ENCODE data around the gene LRRC4B. TPM values are rescaled to one million over a fixed set of nuclear protein-coding genes. Genes with fewer than 3 reads are reported as not detected.

LRRC4B gene
- total RNA-seq, 4 donors from 2014 or later: 0.18 to 1.5 (median 0.44) TPM

- peak overlapping the region in 2 of 4 donors; percentile 46 to 61 for H3K27ac ChIP-seq
- DNase-seq: no peak
- 42 to 53% methylated on average over 14 to 17 of the region's 17 CpGs for WGBS, 2 donors
- intact Hi-C loops (cut with DNase I): no loop called here
- TF ChIP-seq POLR2A (IDR thresholded peaks at IDR 0.05): no peak
- TF ChIP-seq, protein P1, sequence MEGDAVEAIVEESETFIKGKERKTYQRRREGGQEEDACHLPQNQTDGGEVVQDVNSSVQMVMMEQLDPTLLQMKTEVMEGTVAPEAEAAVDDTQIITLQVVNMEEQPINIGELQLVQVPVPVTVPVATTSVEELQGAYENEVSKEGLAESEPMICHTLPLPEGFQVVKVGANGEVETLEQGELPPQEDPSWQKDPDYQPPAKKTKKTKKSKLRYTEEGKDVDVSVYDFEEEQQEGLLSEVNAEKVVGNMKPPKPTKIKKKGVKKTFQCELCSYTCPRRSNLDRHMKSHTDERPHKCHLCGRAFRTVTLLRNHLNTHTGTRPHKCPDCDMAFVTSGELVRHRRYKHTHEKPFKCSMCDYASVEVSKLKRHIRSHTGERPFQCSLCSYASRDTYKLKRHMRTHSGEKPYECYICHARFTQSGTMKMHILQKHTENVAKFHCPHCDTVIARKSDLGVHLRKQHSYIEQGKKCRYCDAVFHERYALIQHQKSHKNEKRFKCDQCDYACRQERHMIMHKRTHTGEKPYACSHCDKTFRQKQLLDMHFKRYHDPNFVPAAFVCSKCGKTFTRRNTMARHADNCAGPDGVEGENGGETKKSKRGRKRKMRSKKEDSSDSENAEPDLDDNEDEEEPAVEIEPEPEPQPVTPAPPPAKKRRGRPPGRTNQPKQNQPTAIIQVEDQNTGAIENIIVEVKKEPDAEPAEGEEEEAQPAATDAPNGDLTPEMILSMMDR (IDR thresholded peaks at IDR 0.05): no peak
- peaks cover 0 to 6% (median 4%) of the 10 kb centered on the region in 3 donors for H3K4me1 ChIP-seq
- peak overlapping the region in 2 of 4 donors; percentile 38 to 53 for H3K4me3 ChIP-seq
- peaks cover 0 to 86% (median 0%) of the 10 kb centered on the region in 4 donors for H3K27me3 ChIP-seq
- H3K9me3 ChIP-seq: no peaks in the 10 kb centered on the region
- no peaks in the 10 kb centered on the region for H3K36me3 ChIP-seq
Measured at GRCh38 chr19:50549927-50550593, 18.2 kb downstream of the LRRC4B start.

DNA sequence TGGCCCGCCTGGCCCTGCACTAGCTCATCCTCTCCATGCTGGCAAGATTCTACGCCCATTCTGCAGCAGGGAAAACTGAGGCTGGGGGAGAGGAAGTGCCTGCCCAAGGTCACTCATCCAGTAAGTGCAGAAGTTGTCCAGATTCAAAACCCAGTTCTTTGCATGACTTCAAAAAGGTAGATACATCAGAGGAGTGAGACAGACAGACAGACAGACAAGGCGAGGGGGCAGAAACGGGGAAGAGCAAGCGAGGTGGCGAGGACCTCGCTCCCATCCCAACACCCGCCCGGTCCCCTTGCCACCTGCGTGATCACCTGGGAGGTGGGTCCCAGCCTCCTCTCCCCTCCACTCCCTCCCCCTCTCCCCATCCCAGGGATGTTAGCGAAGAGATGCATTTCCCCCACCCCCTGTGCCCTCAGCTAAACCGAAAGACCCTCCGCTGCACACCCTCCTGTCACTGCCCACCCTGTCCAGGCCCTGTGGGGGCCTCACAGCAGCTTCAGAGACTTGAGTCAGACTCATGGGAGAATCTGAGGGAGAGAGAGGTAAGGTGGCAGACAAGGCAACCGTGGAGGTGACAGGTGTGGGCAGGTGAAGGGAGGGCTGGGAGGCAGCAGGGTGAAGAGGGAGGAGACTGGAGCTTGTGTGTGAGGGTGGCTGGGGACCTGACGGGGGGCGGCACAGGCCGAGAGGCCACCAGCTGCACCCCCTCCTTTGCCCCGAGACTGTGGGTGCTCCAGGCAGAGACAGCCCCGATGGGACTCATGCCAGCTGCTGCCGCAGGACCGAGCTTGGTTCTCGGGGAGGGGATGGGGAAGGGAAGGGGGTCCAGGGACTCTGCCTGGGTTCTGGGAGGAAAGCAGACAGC is 18.9 kb downstream of the LRRC4B start:
- no peaks in the 10 kb centered on the region for H3K36me3 ChIP-seq
- H3K27ac ChIP-seq: peak overlapping the region in 2 of 4 donors; percentile 14 to 17
- no peak for DNase-seq
- intact Hi-C loops (cut with DNase I): no loop called here
- peaks cover 0 to 78% (median 0%) of the 10 kb centered on the region in 4 donors for H3K27me3 ChIP-seq
- peaks cover 0 to 6% (median 4%) of the 10 kb centered on the region in 3 donors for H3K4me1 ChIP-seq
- no peaks in the 10 kb centered on the region for H3K9me3 ChIP-seq
- WGBS, 2 donors: 65 to 72% methylated on average over 16 to 17 of the region's 22 CpGs
- H3K4me3 ChIP-seq: no peak overlapping the region
- TF ChIP-seq POLR2A (IDR thresholded peaks at IDR 0.05): no peak
- TF ChIP-seq, protein P1 (IDR thresholded peaks at IDR 0.05): no peak

DNA sequence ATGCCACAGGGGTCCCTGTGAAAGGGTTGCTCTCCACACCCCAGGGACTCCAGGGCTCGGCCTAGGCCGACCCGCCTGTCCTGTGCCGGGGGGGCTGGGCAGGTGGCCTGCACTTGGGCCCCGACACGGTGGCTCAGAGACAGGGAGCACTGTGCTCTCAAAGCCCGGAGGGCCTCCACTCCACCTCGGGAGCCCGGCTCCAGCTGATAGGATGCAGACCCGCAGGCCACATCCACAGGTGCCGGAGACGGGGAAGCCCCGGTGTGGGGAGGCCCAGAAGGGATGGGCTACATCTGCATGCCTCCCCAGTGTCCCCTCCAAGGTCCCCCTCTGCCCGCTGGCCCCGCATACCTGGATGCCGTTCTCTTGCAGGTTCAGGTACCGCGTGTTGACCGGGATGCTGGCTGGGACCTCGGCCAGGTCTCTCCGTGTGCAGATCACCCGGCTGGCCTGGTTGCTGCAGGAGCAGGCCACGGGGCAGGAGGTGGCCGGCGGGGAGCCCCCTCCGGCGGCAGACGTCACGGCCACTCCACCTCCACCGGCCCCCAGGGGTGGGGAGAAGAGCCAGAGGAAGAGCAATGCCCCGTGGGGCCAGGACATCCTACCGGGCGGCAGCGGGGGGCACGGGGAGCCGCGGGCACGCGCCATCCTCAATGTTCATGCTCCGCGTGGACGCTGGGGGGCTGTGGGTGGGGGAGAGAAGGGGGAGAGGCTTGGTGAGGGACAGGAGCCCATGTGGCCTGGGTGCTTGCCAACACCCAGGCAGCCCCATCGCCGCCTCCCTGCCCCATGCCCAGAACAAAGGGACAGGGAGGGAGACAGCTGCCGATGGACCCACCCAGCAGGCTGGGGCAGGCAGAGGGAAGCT is 19.8 kb downstream of the LRRC4B start:
- Histone ChIP-seq H3K9me3 (no peaks in the 10 kb centered on the region), H3K4me3 (no peak overlapping the region), H3K27me3 (peaks cover 0 to 69% (median 0%) of the 10 kb centered on the region in 4 donors), H3K27ac (peak overlapping the region in 2 of 4 donors; percentile 43 to 52), H3K4me1 (peaks cover 0 to 6% (median 4%) of the 10 kb centered on the region in 3 donors), H3K36me3 (no peaks in the 10 kb centered on the region)
- no peak for TF ChIP-seq POLR2A (IDR thresholded peaks at IDR 0.05)
- TF ChIP-seq, protein P1 (IDR thresholded peaks at IDR 0.05): no peak
- 70% methylated on average over 2 of the region's 45 CpGs; no CpG with 5 or more reads in 1 of the 2 donors for WGBS, 2 donors
- no peak for DNase-seq
- intact Hi-C loops (cut with DNase I): no loop called here

- Histone ChIP-seq H3K36me3 (no peaks in the 10 kb centered on the region), H3K4me3 (no peak overlapping the region), H3K9me3 (no peaks in the 10 kb centered on the region), H3K27me3 (peaks cover 0 to 61% (median 0%) of the 10 kb centered on the region in 4 donors), H3K4me1 (peaks cover 0 to 6% (median 4%) of the 10 kb centered on the region in 3 donors), H3K27ac (peak overlapping the region in 3 of 4 donors; percentile 26 to 52 (median 43))
- intact Hi-C loops (cut with DNase I): no loop called here
- 48 to 74% methylated on average over 5 to 8 of the region's 18 CpGs for WGBS, 2 donors
- TF ChIP-seq, protein P1 (IDR thresholded peaks at IDR 0.05): no peak
- TF ChIP-seq POLR2A (IDR thresholded peaks at IDR 0.05): no peak
- no peak for DNase-seq
Measured at GRCh38 chr19:50547385-50548190, 20.6 kb downstream of the LRRC4B start.
